Measurements from ENCODE around the gene ZNF346. TPM values are rescaled to one million over a fixed set of nuclear protein-coding genes. Genes with fewer than 3 reads are reported as not detected.

ZNF346 gene
- total and polyA plus RNA-seq, 2 of the 13 experiments (the other 11 are each of a cell fraction or from before 2014, with no cell fraction given) = 8.6 to 19.4 TPM

DNA sequence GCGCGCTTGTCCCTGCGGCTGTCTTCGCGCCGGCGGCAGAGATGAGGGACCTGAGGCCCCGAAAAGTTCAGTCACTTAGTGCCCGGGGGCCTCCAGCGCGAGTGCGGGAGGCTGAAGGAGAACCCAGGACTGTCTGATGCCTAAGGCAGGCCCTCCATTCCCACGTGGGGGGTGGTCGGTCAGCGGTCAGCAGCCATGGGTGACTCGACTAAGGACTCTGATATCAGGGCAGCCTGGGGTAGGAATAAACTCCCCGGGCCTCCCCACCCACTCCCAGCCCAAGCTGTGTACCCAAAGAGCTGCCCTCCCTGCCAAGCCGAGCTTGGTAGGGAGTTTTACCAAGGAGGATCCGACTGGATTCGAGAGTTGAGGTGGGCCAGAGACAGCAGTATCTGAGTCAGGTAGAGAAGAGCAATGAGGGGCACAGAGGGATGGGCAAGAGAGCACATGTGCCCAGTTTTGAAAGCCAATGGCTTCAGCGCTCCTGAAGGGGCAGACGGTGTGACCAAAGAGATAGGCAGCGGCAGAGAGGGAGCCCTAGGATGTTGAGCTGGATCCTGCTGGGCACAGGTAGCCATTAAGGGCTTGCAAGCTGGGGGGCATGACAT lies 65.0 kb downstream of the ZNF346 start (continued):
- TF ChIP-seq RARA (CRISPR knock-in tag; IDR thresholded peaks at IDR 0.05) = no peak; the same call in 1 of the 2 replicates
- no peak for TF ChIP-seq ZNF317 (CRISPR knock-in tag; IDR thresholded peaks at IDR 0.05)
- no peak for TF ChIP-seq HNF4A (CRISPR knock-in tag; IDR thresholded peaks at IDR 0.05)
- peak; percentile 9 for TF ChIP-seq ZEB1 (IDR thresholded peaks at IDR 0.05; ENCODE audit: insufficient replicate concordance, low read depth)

DNA sequence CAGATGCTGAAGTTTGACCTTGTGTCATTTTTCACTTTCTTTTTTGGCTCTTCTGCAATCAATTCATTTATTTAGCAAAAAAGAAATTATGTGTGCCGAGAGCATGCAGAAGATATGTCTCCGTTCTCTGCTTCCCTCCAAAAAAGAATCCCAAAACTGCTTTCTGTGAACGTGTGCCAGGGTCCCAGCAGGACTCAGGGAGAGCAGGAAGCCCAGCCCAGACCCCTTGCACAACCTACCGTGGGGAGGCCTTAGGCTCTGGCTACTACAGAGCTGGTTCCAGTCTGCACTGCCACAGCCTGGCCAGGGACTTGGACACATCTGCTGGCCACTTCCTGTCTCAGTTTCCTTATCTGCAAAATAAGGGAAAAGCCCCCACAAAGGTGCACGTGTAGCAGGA lies 66.6 kb downstream of the ZNF346 start:
- Histone ChIP-seq H3K4me1 (ENCODE audit: insufficient read depth, low read length) (peaks cover 77% of the 10 kb centered on the region), H3K9ac (ENCODE audit: insufficient read depth, low read depth, low read length) (peak overlapping the region; percentile 99), H3K79me2 (ENCODE audit: insufficient read depth, low read length) (peaks cover 45% of the 10 kb centered on the region), H2AFZ (ENCODE audit: low read length) (no peak overlapping the region), H3K27me3 (ENCODE audit: control insufficient read depth in 1 of 2, insufficient read depth in 2 of 2, low read length in 2 of 2) (no peaks in the 10 kb centered on the region; a peak in 1 of 5 replicates), H3K9me3 (ENCODE audit: low read length) (no peaks in the 10 kb centered on the region), H4K20me1 (ENCODE audit: insufficient read depth, low read length) (peaks cover 7% of the 10 kb centered on the region), H3K27ac (ENCODE audit: extremely low read length, insufficient read depth, low read length) (peak overlapping the region; percentile 100), H3K36me3 (replicated peaks in 1 of 2; ENCODE audit: control insufficient read depth in 1 of 2, insufficient read depth in 2 of 2, low read length in 2 of 2) (peaks cover 28 to 50% of the 10 kb centered on the region in 2 experiments), H3K4me2 (ENCODE audit: low read depth, low read length) (peak overlapping the region; percentile 98), H3K4me3 (replicated peaks in 1 of 3; ENCODE audit: insufficient read depth in 1 of 3, low read depth in 2 of 3, low read length in 3 of 3) (peak overlapping the region; percentile 62 to 76 (median 70))
- peak; percentile 65 for FAIRE-seq
- WGBS (ENCODE audit: low lambda C conversion rate) = 14% methylated on average over 5 of the region's 5 CpGs
- peak; percentile 11; the same call in 1 of the 3 replicates for ATAC-seq
- ChIA-PET POLR2A (interaction anchor here (1.3 to 7.7 kb wide), 3 partner anchors 10 to 20 kb away, joined by 4 to 293 read pairs (median 231); no protein-coding TSS in a partner anchor), CTCF (ENCODE audit: low intra/inter-chr PET ratio, low total read pairs) (no interaction called here)
- in situ Hi-C loops (cut with HindIII; ENCODE audit: extremely low pct_ligation_motif_present, low pct_unique_long_range_greater_than_20kb) (no loop called here), intact Hi-C loops (cut with micrococcal nuclease; ENCODE audit: unreplicated experiment) (no loop called here)
- BruUV-seq (replicated peaks) = no TSS peak
- DNase-seq (ENCODE audit: low spot score) = no peak
- 0 out of 2 replicates have a peak, but pooled peaks have one; percentile 20 for TF ChIP-seq SAP130 (CRISPR knock-in tag; IDR thresholded peaks at IDR 0.05; ENCODE audit: low read depth)
- 0 out of 2 replicates have a peak, but pooled peaks have one; percentile 44 for TF ChIP-seq ZNF232 (CRISPR knock-in tag; IDR thresholded peaks at IDR 0.05; ENCODE audit: borderline replicate concordance)
- peak; percentile 28; the same call in 1 of the 2 replicates for TF ChIP-seq MYC (CRISPR knock-in tag; IDR thresholded peaks at IDR 0.05; ENCODE audit: borderline replicate concordance)
- no peak for TF ChIP-seq ATAD3A (CRISPR knock-in tag; IDR thresholded peaks at IDR 0.05)
- TF ChIP-seq PHB2 (IDR thresholded peaks at IDR 0.05; ENCODE audit: partially characterized antibody) = no peak
- 0 out of 2 replicates have a peak, but pooled peaks have one; percentile 4 for TF ChIP-seq MED1 (CRISPR knock-in tag; IDR thresholded peaks at IDR 0.05)
- no peak for TF ChIP-seq ZNF557 (CRISPR knock-in tag; IDR thresholded peaks at IDR 0.05)
- 0 out of 2 replicates have a peak, but pooled peaks have one; percentile 17 for TF ChIP-seq ZNF331 (CRISPR knock-in tag; IDR thresholded peaks at IDR 0.05)
- TF ChIP-seq ARNTL (CRISPR knock-in tag; IDR thresholded peaks at IDR 0.05) = no peak
- no peak for TF ChIP-seq NR2F1 (CRISPR knock-in tag; IDR thresholded peaks at IDR 0.05)
- peak; percentile 53; the same call in 1 of the 2 replicates for TF ChIP-seq CEBPG (CRISPR knock-in tag; IDR thresholded peaks at IDR 0.05)
- TF ChIP-seq, protein P1, sequence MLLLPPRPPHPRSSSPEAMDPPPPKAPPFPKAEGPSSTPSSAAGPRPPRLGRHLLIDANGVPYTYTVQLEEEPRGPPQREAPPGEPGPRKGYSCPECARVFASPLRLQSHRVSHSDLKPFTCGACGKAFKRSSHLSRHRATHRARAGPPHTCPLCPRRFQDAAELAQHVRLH (CRISPR knock-in tag; IDR thresholded peaks at IDR 0.05; ENCODE audit: borderline replicate concordance, low read depth) = 0 out of 2 replicates have a peak, but pooled peaks have one; percentile 46
- TF ChIP-seq ETV5 (CRISPR knock-in tag; IDR thresholded peaks at IDR 0.05; ENCODE audit: borderline replicate concordance) = peak; percentile 21; the same call in 1 of the 2 replicates
- TF ChIP-seq RBM22 (optimal IDR thresholded peaks at IDR 0.05; ENCODE audit: low read length) = no peak
- TF ChIP-seq GATAD2A (CRISPR knock-in tag; IDR thresholded peaks at IDR 0.05) = 0 out of 2 replicates have a peak, but pooled peaks have one; percentile 19
- TF ChIP-seq, protein P2, sequence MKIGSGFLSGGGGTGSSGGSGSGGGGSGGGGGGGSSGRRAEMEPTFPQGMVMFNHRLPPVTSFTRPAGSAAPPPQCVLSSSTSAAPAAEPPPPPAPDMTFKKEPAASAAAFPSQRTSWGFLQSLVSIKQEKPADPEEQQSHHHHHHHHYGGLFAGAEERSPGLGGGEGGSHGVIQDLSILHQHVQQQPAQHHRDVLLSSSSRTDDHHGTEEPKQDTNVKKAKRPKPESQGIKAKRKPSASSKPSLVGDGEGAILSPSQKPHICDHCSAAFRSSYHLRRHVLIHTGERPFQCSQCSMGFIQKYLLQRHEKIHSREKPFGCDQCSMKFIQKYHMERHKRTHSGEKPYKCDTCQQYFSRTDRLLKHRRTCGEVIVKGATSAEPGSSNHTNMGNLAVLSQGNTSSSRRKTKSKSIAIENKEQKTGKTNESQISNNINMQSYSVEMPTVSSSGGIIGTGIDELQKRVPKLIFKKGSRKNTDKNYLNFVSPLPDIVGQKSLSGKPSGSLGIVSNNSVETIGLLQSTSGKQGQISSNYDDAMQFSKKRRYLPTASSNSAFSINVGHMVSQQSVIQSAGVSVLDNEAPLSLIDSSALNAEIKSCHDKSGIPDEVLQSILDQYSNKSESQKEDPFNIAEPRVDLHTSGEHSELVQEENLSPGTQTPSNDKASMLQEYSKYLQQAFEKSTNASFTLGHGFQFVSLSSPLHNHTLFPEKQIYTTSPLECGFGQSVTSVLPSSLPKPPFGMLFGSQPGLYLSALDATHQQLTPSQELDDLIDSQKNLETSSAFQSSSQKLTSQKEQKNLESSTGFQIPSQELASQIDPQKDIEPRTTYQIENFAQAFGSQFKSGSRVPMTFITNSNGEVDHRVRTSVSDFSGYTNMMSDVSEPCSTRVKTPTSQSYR (CRISPR knock-in tag; IDR thresholded peaks at IDR 0.05; ENCODE audit: borderline replicate concordance) = no peak
- TF ChIP-seq AHR (CRISPR knock-in tag; IDR thresholded peaks at IDR 0.05) = no peak
- peak; percentile 11; the same call in 1 of the 2 replicates for TF ChIP-seq ZFX (CRISPR knock-in tag; IDR thresholded peaks at IDR 0.05; ENCODE audit: low read depth)
- no peak for TF ChIP-seq SMAD9 (CRISPR knock-in tag; IDR thresholded peaks at IDR 0.05)
